Measurements from ENCODE around the gene USE1.
A peak's percentile ranks its signal among the peaks of the same experiment; 100 is the strongest.

The USE1 gene

GRCh38 chr19:17244618-17245534, 29.7 kb downstream of the USE1 start:
- no peak for TF ChIP-seq CTCF (conservative IDR thresholded peaks at IDR 0.05; ENCODE audit: low read depth, low read length)
- peak overlapping the region; percentile 50 for H3K4me2 ChIP-seq
- H3K79me2 ChIP-seq (ENCODE audit: insufficient read depth, low read depth) = no peaks in the 10 kb centered on the region
- H3K27me3 ChIP-seq (ENCODE audit: insufficient read depth, low read depth) = no peaks in the 10 kb centered on the region
- H3K4me1 ChIP-seq (ENCODE audit: low read depth, poor library complexity, severe bottlenecking) = peaks cover 10% of the 10 kb centered on the region
- H3K9ac ChIP-seq = peak overlapping the region; percentile 41; the same call in 1 of the 2 replicates
- no peak overlapping the region for H3K27ac ChIP-seq
- H4K20me1 ChIP-seq (ENCODE audit: insufficient read depth) = no peaks in the 10 kb centered on the region
- no peaks in the 10 kb centered on the region for H3K36me3 ChIP-seq (ENCODE audit: insufficient read depth)
- 0 out of 2 replicates have a peak overlapping the region, but pooled peaks have one; percentile 22 for H2AFZ ChIP-seq (ENCODE audit: low read depth)
- H3K4me3 ChIP-seq (IDR thresholded peaks at IDR 0.05; ENCODE audit: insufficient read depth, low read depth, low read length) = no peak overlapping the region

- Histone ChIP-seq H3K27ac (0 out of 2 replicates have a peak within 1 kb of the TSS, but pooled peaks have one; percentile 22), H3K4me3 (IDR thresholded peaks at IDR 0.05; ENCODE audit: insufficient read depth, low read depth, low read length) (no peak within 1 kb of the TSS), H3K27me3 (ENCODE audit: insufficient read depth, low read depth) (no peaks in the 10 kb centered on the region), H4K20me1 (ENCODE audit: insufficient read depth) (no peaks in the 10 kb centered on the region), H3K79me2 (ENCODE audit: insufficient read depth, low read depth) (no peaks in the 10 kb centered on the region), H3K9ac (peak within 1 kb of the TSS; percentile 44; the same call in 1 of the 2 replicates), H3K4me1 (ENCODE audit: low read depth, poor library complexity, severe bottlenecking) (peaks cover 10% of the 10 kb centered on the region), H3K4me2 (peak within 1 kb of the TSS; percentile 81), H3K36me3 (ENCODE audit: insufficient read depth) (no peaks in the 10 kb centered on the region), H2AFZ (ENCODE audit: low read depth) (peak within 1 kb of the TSS; percentile 85)
- no peak for TF ChIP-seq CTCF (conservative IDR thresholded peaks at IDR 0.05; ENCODE audit: low read depth, low read length)
Measured at GRCh38 chr19:17245535-17245984, 30.4 kb downstream of the USE1 start, which contains the start of gene NR2F6. Gene NR2F6, minus strand, starts transcription at chr19:17245919. Its CDS starts 699 bp downstream, at chr19:17245220.

GRCh38 chr19:17246681-17247425, 31.7 kb downstream of the USE1 start:
- H3K9ac ChIP-seq = peak overlapping the region; percentile 44; the same call in 1 of the 2 replicates
- TF ChIP-seq CTCF (conservative IDR thresholded peaks at IDR 0.05; ENCODE audit: low read depth, low read length) = no peak
- H3K4me1 ChIP-seq (ENCODE audit: low read depth, poor library complexity, severe bottlenecking) = peaks cover 10% of the 10 kb centered on the region
- H2AFZ ChIP-seq (ENCODE audit: low read depth) = peak overlapping the region; percentile 85
- H3K4me2 ChIP-seq = peak overlapping the region; percentile 81
- no peaks in the 10 kb centered on the region for H3K27me3 ChIP-seq (ENCODE audit: insufficient read depth, low read depth)
- H3K79me2 ChIP-seq (ENCODE audit: insufficient read depth, low read depth) = no peaks in the 10 kb centered on the region
- H3K36me3 ChIP-seq (ENCODE audit: insufficient read depth) = no peaks in the 10 kb centered on the region
- no peak overlapping the region for H3K4me3 ChIP-seq (IDR thresholded peaks at IDR 0.05; ENCODE audit: insufficient read depth, low read depth, low read length)
- no peaks in the 10 kb centered on the region for H4K20me1 ChIP-seq (ENCODE audit: insufficient read depth)
- no peak overlapping the region for H3K27ac ChIP-seq

- no peak overlapping the region for H2AFZ ChIP-seq (ENCODE audit: low read depth)
- TF ChIP-seq CTCF (conservative IDR thresholded peaks at IDR 0.05; ENCODE audit: low read depth, low read length) = no peak
- H4K20me1 ChIP-seq (ENCODE audit: insufficient read depth) = no peaks in the 10 kb centered on the region
- no peak overlapping the region for H3K9ac ChIP-seq
- no peak overlapping the region for H3K4me3 ChIP-seq (IDR thresholded peaks at IDR 0.05; ENCODE audit: insufficient read depth, low read depth, low read length)
- no peak overlapping the region for H3K4me2 ChIP-seq
- no peaks in the 10 kb centered on the region for H3K27me3 ChIP-seq (ENCODE audit: insufficient read depth, low read depth)
- no peaks in the 10 kb centered on the region for H3K79me2 ChIP-seq (ENCODE audit: insufficient read depth, low read depth)
- H3K4me1 ChIP-seq (ENCODE audit: low read depth, poor library complexity, severe bottlenecking) = peaks cover 10% of the 10 kb centered on the region
- no peak overlapping the region for H3K27ac ChIP-seq
- H3K36me3 ChIP-seq (ENCODE audit: insufficient read depth) = no peaks in the 10 kb centered on the region
Measured at GRCh38 chr19:17248011-17248776, 33.0 kb downstream of the USE1 start.

Data from KMS-11 (cell line).